Smooth muscle cell of the umbilical artery (primary cell): ENCODE measurements around the gene SELPLG. TPM values are rescaled to one million over a fixed set of nuclear protein-coding genes. Genes with fewer than 3 reads are reported as not detected.

Experiments used
- total RNA-seq: library from RNA; depleted of rRNA; stranded (reverse); fragments of >200 nt; gene quantifications from 2 replicates; pipeline ENCODE4 v1.2.3, GENCODE V29; 2014

SELPLG gene
- total RNA-seq, result 0.89 and 2.2 TPM in 2 replicates

GRCh38 chr12:108633534-108634248, at the start of gene SELPLG:
Gene SELPLG (minus strand): TSS chr12:108633894. CDS start chr12:108624307, 9,587 bp downstream.

GRCh38 chr12:108597559-108598471, 35.9 kb downstream of the SELPLG start, which contains the start of gene TMEM119:
Gene TMEM119 (minus strand): TSS chr12:108598084. CDS start chr12:108592383, 5,701 bp downstream.

Other genes starting within 250 kb of the SELPLG start
- 17.1 and 22.6 TPM in 2 replicates for gene FICD, start 118.6 kb downstream of the SELPLG start, total RNA-seq
- 49.6 and 57.2 TPM in 2 replicates for gene SART3, start 72.7 kb downstream of the SELPLG start, total RNA-seq
- gene ISCU, start 71.3 kb downstream of the SELPLG start, total RNA-seq, result 127 and 155 TPM in 2 replicates
- gene TMEM119, start 35.8 kb downstream of the SELPLG start, total RNA-seq, result 2.3 and 24.9 TPM in 2 replicates
- gene CORO1C, start 97.6 kb upstream of the SELPLG start, total RNA-seq, result 168 and 308 TPM in 2 replicates
- gene SSH1, start 223.7 kb upstream of the SELPLG start, total RNA-seq, result 22.6 and 58.2 TPM in 2 replicates
- not detected in 2 replicates for gene DAO, start 246.2 kb upstream of the SELPLG start, total RNA-seq